CD4-positive, alpha-beta T cell treated with Interleukin-6 at 100 ng/mL for 8 hours (primary cell): ENCODE results near the gene COL23A1.

Source experiments
- DNase-seq: peaks from one replicate; pipeline ENCODE4 v3.0.0-alpha.2; 2020; ENCODE audit warnings: mixed read lengths, low spot score

The COL23A1 gene

GRCh38 chr5:178339272-178339671 lies 250.9 kb downstream of the COL23A1 start:
- no peak for DNase-seq

- DNase-seq = no peak
Measured at GRCh38 chr5:178338750-178339144, 251.4 kb downstream of the COL23A1 start.

- no peak for DNase-seq
Measured at GRCh38 chr5:178338126-178338749, 252.0 kb downstream of the COL23A1 start.

- DNase-seq = no peak
Measured at GRCh38 chr5:178337334-178337741, 252.9 kb downstream of the COL23A1 start.

GRCh38 chr5:178336889-178337288 lies 253.3 kb downstream of the COL23A1 start:
- DNase-seq = no peak

GRCh38 chr5:178335302-178336030 lies 254.7 kb downstream of the COL23A1 start:
- no peak for DNase-seq

GRCh38 chr5:178334861-178335260 lies 255.3 kb downstream of the COL23A1 start:
- no peak for DNase-seq

- no peak for DNase-seq
Measured at GRCh38 chr5:178333821-178334481, 256.2 kb downstream of the COL23A1 start.

GRCh38 chr5:178332210-178332641 lies 258.0 kb downstream of the COL23A1 start:
- no peak for DNase-seq

- DNase-seq = no peak
Measured at GRCh38 chr5:178331491-178331996, 258.6 kb downstream of the COL23A1 start.

- DNase-seq = no peak
Measured at GRCh38 chr5:178330791-178331404, 259.3 kb downstream of the COL23A1 start.

GRCh38 chr5:178328826-178329730 lies 261.1 kb downstream of the COL23A1 start:
- DNase-seq = no peak

- DNase-seq = no peak
Measured at GRCh38 chr5:178327931-178328711, 262.1 kb downstream of the COL23A1 start.

- no peak for DNase-seq
Measured at GRCh38 chr5:178327446-178327845, 262.7 kb downstream of the COL23A1 start.

GRCh38 chr5:178326374-178326715 lies 263.8 kb downstream of the COL23A1 start:
- DNase-seq = no peak

GRCh38 chr5:178325679-178326373 lies 264.4 kb downstream of the COL23A1 start:
- DNase-seq = no peak

- DNase-seq = no peak
Measured at GRCh38 chr5:178325311-178325678, 264.9 kb downstream of the COL23A1 start.

- DNase-seq = no peak
Measured at GRCh38 chr5:178324481-178325310, 265.5 kb downstream of the COL23A1 start.

GRCh38 chr5:178323961-178324360 lies 266.2 kb downstream of the COL23A1 start:
- DNase-seq = no peak
